GM12878 (cell line): ENCODE data around the gene IRGM. TPM values are rescaled to one million over a fixed set of nuclear protein-coding genes. Genes with fewer than 3 reads are reported as not detected.
"Not testable (repeated sequence)": the region's sequence is repeated elsewhere in the genome, so short reads cannot be mapped to it uniquely, and the experiment has no call there.

ENCODE experiments used
- ATAC-seq: fragments of 200-7000 bp; cut with Tn5 transposase; 3 replicates; pipeline ENCODE4 v1.9.1; 2020; ENCODE audit warnings: mild to moderate bottlenecking, moderate library complexity
- BruUV-seq: library from RNA; stranded (reverse); fragments of 400-500 nt; replicated peaks from 2 replicates; lab custom pipeline; 2021; lab: Mats Ljungman, UMichigan
- CTCF ChIA-PET: fragments of 300-600 bp; sonication (Branson Sonifier 250); formaldehyde crosslinking; extraction: SDS; loops from one replicate; lab custom pipeline; 2021; ENCODE audit warnings: inconsistent platforms; lab: Yijun Ruan, JAX
- POLR2A ChIA-PET: fragments of 350-600 bp; formaldehyde crosslinking; extraction: SDS; loops from one replicate; lab custom pipeline; 2021; ENCODE audit warnings: inconsistent platforms; lab: Charles Lee
- RAD21 ChIA-PET: fragments of 300-600 bp; sonication (Branson Sonifier 250); formaldehyde crosslinking; loops from one replicate; lab custom pipeline; 2023; ENCODE audit warnings: antibody characterized with exemption; ENCODE audit not compliant: unreplicated experiment; lab: Charles Lee
- SMC1A ChIA-PET: fragments of 300-600 bp; sonication (Branson Sonifier 250); formaldehyde crosslinking; loops from one replicate; lab custom pipeline; 2023; ENCODE audit not compliant: unreplicated experiment, uncharacterized antibody; lab: Charles Lee
- DNase-seq: peaks from one replicate; pipeline ENCODE4 v3.0.0-alpha.2; 2011; ENCODE audit warnings: low read depth, low spot score
- FAIRE-seq: peaks from 3 replicates; lab custom pipeline; 2011; peaks lifted over from hg19 to GRCh38; lab: Jason Lieb, UNC
- H2AFZ ChIP-seq: 2 replicates; pipeline ENCODE4 v1.6.0; 2011; ENCODE audit warnings: low read depth, low read length, control low read depth; ENCODE audit not compliant: control insufficient read depth
- H3K27ac ChIP-seq: 2 replicates; pipeline ENCODE4 v1.5.1; 2011; ENCODE audit warnings: control low read depth; ENCODE audit not compliant: control insufficient read depth, insufficient read depth
- H3K27me3 ChIP-seq, 2 experiments: replicated peaks in 1 of 2; 2 replicates each; pipeline versions ENCODE4 v1.6.0 to v1.6.1; 2011; ENCODE audit warnings: low read length in 1 of 2; ENCODE audit not compliant: control insufficient read depth in 2 of 2, insufficient read depth in 2 of 2
- H3K36me3 ChIP-seq, 2 experiments: 2 replicates each; pipeline ENCODE4 v1.5.1; 2011; ENCODE audit warnings: low read length in 1 of 2; ENCODE audit not compliant: control insufficient read depth in 2 of 2, insufficient read depth in 2 of 2
- H3K4me1 ChIP-seq: 2 replicates; pipeline ENCODE4 v1.6.1; 2011; ENCODE audit warnings: mild to moderate bottlenecking, low read length, moderate library complexity, mixed read lengths; ENCODE audit not compliant: control insufficient read depth, insufficient read depth
- H3K4me2 ChIP-seq: 2 replicates; pipeline ENCODE4 v1.6.0; 2011; ENCODE audit warnings: control low read depth; ENCODE audit not compliant: control insufficient read depth, insufficient read depth
- H3K4me3 ChIP-seq: fragments of 200-600 bp; sonication (generic); 2 replicates; pipeline ENCODE4 v1.5.1; 2016
- H3K79me2 ChIP-seq: 2 replicates; pipeline ENCODE4 v1.6.0; 2011; ENCODE audit warnings: low read length; ENCODE audit not compliant: control insufficient read depth, insufficient read depth
- H3K9ac ChIP-seq: 2 replicates; pipeline ENCODE4 v1.8.0; 2011; ENCODE audit warnings: low read length, control low read depth, mixed read lengths; ENCODE audit not compliant: control insufficient read depth, insufficient read depth
- H3K9me3 ChIP-seq: replicated peaks from 3 replicates; pipeline ENCODE4 v1.5.1; 2011; ENCODE audit warnings: mild to moderate bottlenecking, low read length; ENCODE audit not compliant: control insufficient read depth, insufficient read depth
- H4K20me1 ChIP-seq: 2 replicates; pipeline ENCODE4 v1.6.0; 2011; ENCODE audit not compliant: control insufficient read depth, insufficient read depth
- ATF7 ChIP-seq: fragments of 450-650 bp; IDR thresholded peaks from 2 replicates; pipeline ENCODE4 v1.6.1; 2016; ENCODE audit warnings: low read depth, mild to moderate bottlenecking
- BHLHE40 ChIP-seq, 2 experiments: fragments of 450-650 bp in 1 of 2; IDR thresholded peaks; 2 replicates each; pipeline ENCODE4 v1.6.1; 2011 to 2017; ENCODE audit warnings: low read depth in 2 of 2, borderline replicate concordance in 1 of 2, improper control_type of control experiment in 1 of 2, low read length in 1 of 2, mild to moderate bottlenecking in 1 of 2
- DPF2 ChIP-seq: fragments of 450-650 bp; IDR thresholded peaks from 2 replicates; pipeline ENCODE4 v1.6.1; 2017; ENCODE audit warnings: mild to moderate bottlenecking
- HDAC2 ChIP-seq: fragments of 200-600 bp; sonication (generic); IDR thresholded peaks from 2 replicates; pipeline ENCODE4 v1.6.1; 2017
- IKZF1 ChIP-seq: fragments of 450-650 bp; conservative IDR thresholded peaks from 2 replicates; pipeline ENCODE4 v1.6.1; 2017; ENCODE audit warnings: antibody characterized with exemption, mild to moderate bottlenecking
- LARP7 ChIP-seq: fragments of 450-650 bp; IDR thresholded peaks from 2 replicates; pipeline ENCODE4 v1.6.1; 2017; ENCODE audit warnings: mild to moderate bottlenecking
- NBN ChIP-seq: fragments of 450-650 bp; IDR thresholded peaks from 2 replicates; pipeline ENCODE4 v1.6.1; 2016
- NR2C1 ChIP-seq: fragments of 450-650 bp; IDR thresholded peaks from 2 replicates; pipeline ENCODE4 v1.6.1; 2017; ENCODE audit warnings: antibody characterized with exemption, mild to moderate bottlenecking, moderate library complexity
- RBBP5 ChIP-seq: fragments of 200-600 bp; sonication (generic); conservative IDR thresholded peaks from 2 replicates; pipeline ENCODE4 v1.6.1; 2016
- RUNX3 ChIP-seq: IDR thresholded peaks from 2 replicates; pipeline ENCODE4 v1.6.1; 2012; ENCODE audit warnings: low read length, inconsistent platforms
- SIX5 ChIP-seq: IDR thresholded peaks from 2 replicates; pipeline ENCODE4 v1.6.1; 2011; ENCODE audit warnings: mild to moderate bottlenecking, low read depth, low read length, moderate library complexity; ENCODE audit not compliant: severe bottlenecking
- SUZ12 ChIP-seq: fragments of 200-600 bp; sonication (generic); IDR thresholded peaks from one replicate; pipeline ENCODE4 v1.6.1; 2018; ENCODE audit warnings: antibody characterized with exemption, mild to moderate bottlenecking; ENCODE audit not compliant: unreplicated experiment
- TCF12 ChIP-seq: IDR thresholded peaks from 2 replicates; pipeline ENCODE4 v1.6.1; 2011; ENCODE audit warnings: low read depth, mild to moderate bottlenecking, low read length
- WGBS: methylation state at CpG from one replicate; pipeline ENCODE4 v1.1.6; 2016; ENCODE audit warnings: low lambda C conversion rate; ENCODE audit not compliant: insufficient replicate concordance, insufficient coverage; ENCODE audit errors: missing lambda C conversion rate; 5-methylcytosine and 5-hydroxymethylcytosine counted together
- in situ Hi-C: fragments of 300-500 bp; cut with MboI; formaldehyde crosslinking; loops from 9 replicates; pipeline ENCODE4 v1.14.3; 2018; ENCODE audit warnings: mixed read lengths
- intact Hi-C: fragments of 100-400 bp; cut with micrococcal nuclease; formaldehyde crosslinking; loops from one replicate; pipeline ENCODE4 v1.14.2; 2022; ENCODE audit not compliant: unreplicated experiment
- polyA plus RNA-seq, 11 experiments: library from polyadenylated mRNA; depleted of rRNA in 4 of 11; unstranded in 6 of 11; stranded (reverse) in 5 of 11; fragments of >200 nt; fragmentation: Nextera tagmentation in 4 of 11; fragmentation: Illumina TruSeq in 1 of 11; extraction: Ambion mirVana in 4 of 11; extraction: Trizol in 1 of 11; gene quantifications; 1 replicate in 1 of 11; 2 replicates in 10 of 11; pipeline versions ENCODE4 v1.2.1 to v1.2.3, GENCODE V29; 2011 to 2016; ENCODE audit warnings: inconsistent platforms in 2 of 11, missing spikeins in 2 of 11, low read depth in 1 of 11
- total RNA-seq, 4 experiments: library from RNA; depleted of rRNA in 3 of 4; stranded (reverse); fragments of >200 nt in 3 of 4; fragmentation: Illumina TruSeq in 1 of 4; extraction: Trizol in 1 of 4; gene quantifications; 2 replicates each; pipeline versions ENCODE4 v1.2.1 to v1.2.3, GENCODE V29; 2013 to 2021
- TF ChIP-seq, protein P1 (sequence below): IDR thresholded peaks from 2 replicates; pipeline ENCODE4 v1.6.1; 2011; ENCODE audit warnings: low read depth, mild to moderate bottlenecking, low read length, moderate library complexity, borderline replicate concordance; ENCODE audit errors: extremely low read depth

The IRGM gene
- total and polyA plus RNA-seq, 10 of the 15 experiments (the other 5 are each of a cell fraction or from before 2014, with no cell fraction given): 0.11 to 0.38 (median 0.27) TPM; not detected in 2

GRCh38 chr5:150845185-150845859 is 999 bp upstream of the IRGM start:
- not testable (repeated sequence) for H3K9ac ChIP-seq, H2AFZ ChIP-seq, H4K20me1 ChIP-seq, H3K4me2 ChIP-seq, H3K4me3 ChIP-seq, ATAC-seq, FAIRE-seq, H3K79me2 ChIP-seq, H3K9me3 ChIP-seq, H3K4me1 ChIP-seq, H3K27me3 ChIP-seq, DNase-seq, BruUV-seq, H3K27ac ChIP-seq, H3K36me3 ChIP-seq
- WGBS: 79% methylated on average over 29 of the region's 32 CpGs
- in situ Hi-C loops: loop anchor here (5.0 kb wide), 3 partner anchors 48 to 388 kb away; no protein-coding TSS in a partner anchor
- ChIA-PET SMC1A (interaction anchor here (0.9 to 3.8 kb wide), 7 partner anchors 9 to 284 kb away, joined by 3 to 40 read pairs (median 3); no protein-coding TSS in a partner anchor), POLR2A (interaction anchor here (2.0 kb wide), 1 partner anchor 285 kb away, joined by 8 read pairs; no protein-coding TSS in a partner anchor), CTCF (interaction anchor here (1.1 to 4.0 kb wide), 13 partner anchors 10 to 471 kb away, joined by 3 to 90 read pairs (median 8); partner anchors contain the start of gene RBM22), RAD21 (interaction anchor here (1.1 to 3.9 kb wide), 13 partner anchors 38 to 484 kb away, joined by 3 to 43 read pairs (median 4); partner anchors contain the start of genes RBM22 and SMIM3)
- intact Hi-C loops: loop anchor here (5.0 kb wide), 2 partner anchors 188 to 388 kb away; no protein-coding TSS in a partner anchor

DNA sequence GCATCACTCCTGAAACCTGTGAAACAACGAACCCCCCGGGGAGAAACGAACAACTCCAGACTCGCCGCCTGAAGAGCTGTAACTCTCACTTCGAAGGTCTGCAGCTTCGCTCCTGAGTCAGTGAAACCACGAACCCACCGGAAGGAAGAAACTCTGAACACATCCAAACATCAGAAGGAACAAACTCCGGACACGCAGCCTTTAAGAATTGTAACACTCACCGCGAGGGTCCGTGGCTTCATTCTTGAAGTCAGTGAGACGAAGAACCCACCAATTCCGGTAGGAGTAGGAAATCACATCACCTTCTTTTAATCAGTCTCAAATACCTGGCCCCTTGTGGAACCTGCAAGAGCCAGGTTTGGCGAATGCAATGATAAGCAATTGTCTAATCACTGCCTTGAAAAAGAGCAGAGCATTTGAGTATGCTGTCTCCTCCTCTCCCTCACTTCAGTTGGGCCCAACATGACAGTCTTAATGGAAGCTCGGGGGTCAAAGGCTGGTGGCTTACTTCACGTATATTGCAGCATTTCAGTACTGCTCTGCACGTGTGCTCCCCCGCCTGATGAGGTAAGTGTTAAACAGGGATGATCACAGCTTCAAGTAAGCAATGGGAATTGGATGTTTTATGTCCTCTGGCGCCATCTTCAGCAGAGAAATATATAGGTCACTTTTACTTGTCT is 473 bp downstream of the IRGM start:
- intact Hi-C loops (loop anchor here (1.0 to 5.0 kb wide), 6 partner anchors 45 to 389 kb away; no protein-coding TSS in a partner anchor), in situ Hi-C loops (loop anchor here (5.0 kb wide), 3 partner anchors 49 to 389 kb away; no protein-coding TSS in a partner anchor)
- Histone ChIP-seq H3K27me3 (no peaks in the 10 kb centered on the region), H4K20me1 (no peaks in the 10 kb centered on the region), H2AFZ (peak overlapping the region; percentile 84), H3K9me3 (no peaks in the 10 kb centered on the region; the same call in 2 of the 3 replicates), H3K4me3 (peak overlapping the region; percentile 32; the same call in 1 of the 2 replicates), H3K79me2 (no peaks in the 10 kb centered on the region), H3K4me1 (peaks cover 7% of the 10 kb centered on the region), H3K9ac (no peak overlapping the region), H3K36me3 (no peaks in the 10 kb centered on the region), H3K4me2 (peak overlapping the region; percentile 93), H3K27ac (no peak overlapping the region)
- FAIRE-seq (peak; percentile 99), DNase-seq (peak; percentile 67), ATAC-seq (peak; percentile 97)
- POLR2A ChIA-PET: interaction anchor here (1.0 to 2.0 kb wide), 2 partner anchors 146 to 286 kb away, joined by 3 to 8 read pairs; partner anchors contain the start of gene RBM22
- RAD21 ChIA-PET: interaction anchor here (0.6 to 3.9 kb wide), 25 partner anchors 40 to 390 kb away, joined by 3 to 43 read pairs (median 3); partner anchors contain the start of genes RBM22 and SMIM3
- 29% methylated on average over 22 of the region's 22 CpGs for WGBS
- CTCF ChIA-PET: interaction anchor here (0.7 to 4.0 kb wide), 36 partner anchors 8 to 469 kb away, joined by 3 to 90 read pairs (median 4); partner anchors contain the start of genes MYOZ3, RBM22 and SMIM3
- SMC1A ChIA-PET: interaction anchor here (0.9 to 3.8 kb wide), 18 partner anchors 8 to 448 kb away, joined by 3 to 40 read pairs (median 4); partner anchors contain the start of genes DCTN4 and RBM22
- BruUV-seq: no TSS peak
- TF ChIP-seq SUZ12: no peak
- TF ChIP-seq, protein P1, sequence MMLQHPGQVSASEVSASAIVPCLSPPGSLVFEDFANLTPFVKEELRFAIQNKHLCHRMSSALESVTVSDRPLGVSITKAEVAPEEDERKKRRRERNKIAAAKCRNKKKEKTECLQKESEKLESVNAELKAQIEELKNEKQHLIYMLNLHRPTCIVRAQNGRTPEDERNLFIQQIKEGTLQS: no peak
- TF ChIP-seq SIX5: no peak
- 0 out of 2 replicates have a peak, but pooled peaks have one; percentile 58 for TF ChIP-seq NBN
- no peak for TF ChIP-seq TCF12
- TF ChIP-seq LARP7: 0 out of 2 replicates have a peak, but pooled peaks have one; percentile 19
- peak; percentile 64 for TF ChIP-seq IKZF1
- TF ChIP-seq RUNX3: peak; percentile 47
- peak; percentile 33; the same call in 1 of the 2 replicates for TF ChIP-seq DPF2
- TF ChIP-seq NR2C1: peak; percentile 44; the same call in 1 of the 2 replicates
- TF ChIP-seq HDAC2: no peak
- TF ChIP-seq RBBP5: no peak
- peak; percentile 99 for TF ChIP-seq ATF7
- peak; percentile 99 for TF ChIP-seq BHLHE40 (IDR thresholded peaks at IDR 0.05; ENCODE audit: borderline replicate concordance in 1 of 2, low read depth in 2 of 2, low read length in 1 of 2)
